Adrenal gland (tissue), 5 donors: ENCODE results near the gene PHC2.

Source experiments
- POLR2A ChIP-seq, 2 donors: fragments of 450-650 bp; IDR thresholded peaks; one replicate each; pipeline ENCODE4 v1.6.1; 2017; ENCODE audit warnings: antibody characterized with exemption in 2 of 2, mild to moderate bottlenecking in 2 of 2, moderate library complexity in 1 of 2
- TF ChIP-seq, protein P1 (sequence below), 6 experiments: fragments of 450-650 bp in 4 of 6; fragments of 200-600 bp in 2 of 6; sonication (generic) in 1 of 6; IDR thresholded peaks; 1 replicate in 5 of 6; 2 replicates in 1 of 6; pipeline versions ENCODE4 v1.5.1 to v1.8.0; 2016 to 2021; ENCODE audit warnings: antibody characterized with exemption in 6 of 6, mild to moderate bottlenecking in 2 of 6, moderate library complexity in 1 of 6
- donor health status: DM: no; HTN: no; CAD: no.

DNA sequence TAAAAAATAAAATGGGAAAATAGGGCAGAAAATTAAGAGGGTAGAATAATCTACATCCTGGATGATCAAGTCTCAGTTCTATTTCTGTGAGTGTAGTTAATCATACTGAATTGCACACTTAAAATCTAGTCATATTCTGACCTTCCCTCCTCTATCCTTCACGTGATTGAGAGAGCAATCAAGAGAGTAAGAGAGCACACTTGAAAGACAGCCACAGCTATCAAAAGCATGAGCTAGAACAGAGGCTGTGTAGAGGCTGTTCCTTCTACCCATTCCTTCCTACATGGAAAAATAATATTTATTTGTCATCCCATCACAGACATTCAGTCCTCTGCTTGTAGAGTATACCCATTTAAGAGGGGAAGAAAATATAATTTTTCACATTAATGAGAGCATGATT, 52.4 kb downstream of the PHC2 start:
- TF ChIP-seq, protein P1, sequence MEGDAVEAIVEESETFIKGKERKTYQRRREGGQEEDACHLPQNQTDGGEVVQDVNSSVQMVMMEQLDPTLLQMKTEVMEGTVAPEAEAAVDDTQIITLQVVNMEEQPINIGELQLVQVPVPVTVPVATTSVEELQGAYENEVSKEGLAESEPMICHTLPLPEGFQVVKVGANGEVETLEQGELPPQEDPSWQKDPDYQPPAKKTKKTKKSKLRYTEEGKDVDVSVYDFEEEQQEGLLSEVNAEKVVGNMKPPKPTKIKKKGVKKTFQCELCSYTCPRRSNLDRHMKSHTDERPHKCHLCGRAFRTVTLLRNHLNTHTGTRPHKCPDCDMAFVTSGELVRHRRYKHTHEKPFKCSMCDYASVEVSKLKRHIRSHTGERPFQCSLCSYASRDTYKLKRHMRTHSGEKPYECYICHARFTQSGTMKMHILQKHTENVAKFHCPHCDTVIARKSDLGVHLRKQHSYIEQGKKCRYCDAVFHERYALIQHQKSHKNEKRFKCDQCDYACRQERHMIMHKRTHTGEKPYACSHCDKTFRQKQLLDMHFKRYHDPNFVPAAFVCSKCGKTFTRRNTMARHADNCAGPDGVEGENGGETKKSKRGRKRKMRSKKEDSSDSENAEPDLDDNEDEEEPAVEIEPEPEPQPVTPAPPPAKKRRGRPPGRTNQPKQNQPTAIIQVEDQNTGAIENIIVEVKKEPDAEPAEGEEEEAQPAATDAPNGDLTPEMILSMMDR (IDR thresholded peaks at IDR 0.05), result no peak
- peak in 1 of 2 donors; percentile 17 for TF ChIP-seq POLR2A (IDR thresholded peaks at IDR 0.05)
